HCT116 (cell line): ENCODE measurements around the gene CSNK1G1. TPM values are rescaled to one million over a fixed set of nuclear protein-coding genes. Genes with fewer than 3 reads are reported as not detected.

Experiments used
- ATAC-seq: fragments of 200-7000 bp; cut with Tn5 transposase; 2 replicates; pipeline ENCODE4 v1.9.1; 2020; ENCODE audit warnings: mild to moderate bottlenecking, moderate library complexity
- BruUV-seq: library from RNA; stranded (reverse); fragments of 400-500 nt; replicated peaks from 2 replicates; lab custom pipeline; 2021; lab: Mats Ljungman, UMichigan
- CTCF ChIA-PET: fragments of 300-600 bp; sonication (Branson Sonifier 250); formaldehyde crosslinking; loops from one replicate; lab custom pipeline; 2021; ENCODE audit warnings: antibody characterized with exemption; lab: Charles Lee
- POLR2A ChIA-PET: fragments of 300-600, 350-600 bp; sonication (Branson Sonifier 250); formaldehyde crosslinking; loops from one replicate; lab custom pipeline; 2021; ENCODE audit warnings: antibody characterized with exemption; lab: Charles Lee
- RAD21 ChIA-PET, 2 experiments: fragments of 300-600 bp; sonication (Branson Sonifier 250); formaldehyde crosslinking; loops; one replicate each; lab custom pipeline; 2023; ENCODE audit warnings: low total read pairs in 2 of 2; ENCODE audit not compliant: uncharacterized antibody in 2 of 2, unreplicated experiment in 2 of 2, low non-redundant PET in 1 of 2; lab: Charles Lee
- DNase-seq: peaks from one replicate; pipeline ENCODE4 v3.0.0-alpha.2; 2010; ENCODE audit warnings: low read depth, low spot score
- H2AFZ ChIP-seq: fragments of 200-600 bp; shearing (Covaris generic), sonication (generic); 2 replicates; pipeline ENCODE4 v1.6.1; 2017; ENCODE audit warnings: low read depth, mixed run types, mixed read lengths, antibody characterized with exemption, low read length; ENCODE audit not compliant: poor library complexity, severe bottlenecking
- H3K27ac ChIP-seq: 2 replicates; pipeline ENCODE4 v1.5.1; 2012; ENCODE audit warnings: low read depth, low read length
- H3K27me3 ChIP-seq: fragments of 200-600 bp; sonication (generic); 2 replicates; pipeline ENCODE4 v1.6.1; 2016; ENCODE audit warnings: mixed run types, low read length, mixed read lengths; ENCODE audit not compliant: insufficient read depth
- H3K36me3 ChIP-seq, 2 experiments: fragments of 200-500 bp in 1 of 2; fragments of 200-600 bp in 1 of 2; sonication (Bioruptor generic) in 1 of 2; sonication (generic) in 1 of 2; 2 replicates each; pipeline versions ENCODE4 v1.5.1 to v1.6.1; 2014 to 2016; ENCODE audit warnings: low read length in 2 of 2, inconsistent platforms in 1 of 2, mixed read lengths in 1 of 2, mixed run types in 1 of 2; ENCODE audit not compliant: insufficient read depth in 2 of 2, control insufficient read depth in 1 of 2
- H3K4me1 ChIP-seq, 2 experiments: fragments of 200-600 bp in 1 of 2; sonication (generic) in 1 of 2; 2 replicates each; pipeline versions ENCODE4 v1.5.1 to v1.6.1; 2012 to 2017; ENCODE audit warnings: low read length in 2 of 2, inconsistent platforms in 1 of 2, mild to moderate bottlenecking in 1 of 2, mixed read lengths in 1 of 2, mixed run types in 1 of 2, moderate library complexity in 1 of 2; ENCODE audit not compliant: insufficient read depth in 2 of 2, control insufficient read depth in 1 of 2
- H3K4me2 ChIP-seq: fragments of 200-600 bp; sonication (generic); 2 replicates; pipeline ENCODE4 v1.6.1; 2017; ENCODE audit warnings: mixed run types, low read length, mixed read lengths
- H3K4me3 ChIP-seq, 2 experiments: fragments of 200-600 bp in 1 of 2; sonication (generic) in 1 of 2; replicated peaks in 1 of 2; 2 replicates each; pipeline ENCODE4 v1.5.1; 2011 to 2016; ENCODE audit warnings: low read length in 2 of 2, control low read depth in 1 of 2, low read depth in 1 of 2, mild to moderate bottlenecking in 1 of 2, mixed read lengths in 1 of 2, mixed run types in 1 of 2
- H3K79me2 ChIP-seq: fragments of 200-600 bp; sonication (generic); 2 replicates; pipeline ENCODE4 v1.6.1; 2017; ENCODE audit warnings: mild to moderate bottlenecking, mixed run types, low read length, moderate library complexity, mixed read lengths; ENCODE audit not compliant: insufficient read depth
- H3K9ac ChIP-seq: fragments of 200-600 bp; sonication (generic); 2 replicates; pipeline ENCODE4 v1.6.1; 2016; ENCODE audit warnings: low read length, mixed read lengths
- H3K9me2 ChIP-seq: fragments of 200-600 bp; sonication (generic), shearing (Covaris generic); 2 replicates; pipeline ENCODE4 v1.6.1; 2017; ENCODE audit warnings: mixed run types, mild to moderate bottlenecking, moderate library complexity; ENCODE audit not compliant: insufficient read depth
- H3K9me3 ChIP-seq, 2 experiments: fragments of 200-500 bp in 1 of 2; fragments of 200-600 bp in 1 of 2; sonication (Bioruptor generic) in 1 of 2; sonication (generic) in 1 of 2; 2 replicates each; pipeline ENCODE4 v1.6.1; 2014 to 2017; ENCODE audit warnings: low read length in 2 of 2, mixed read lengths in 2 of 2, inconsistent platforms in 1 of 2, low read depth in 1 of 2, mild to moderate bottlenecking in 1 of 2, mixed run types in 1 of 2, moderate library complexity in 1 of 2; ENCODE audit not compliant: control insufficient read depth in 1 of 2, insufficient read depth in 1 of 2
- H4K20me1 ChIP-seq: fragments of 200-600 bp; sonication (generic), shearing (Covaris generic); 2 replicates; pipeline ENCODE4 v1.6.1; 2017; ENCODE audit warnings: mixed run types, mild to moderate bottlenecking, moderate library complexity; ENCODE audit not compliant: insufficient read depth
- EZH2phosphoT487 ChIP-seq: fragments of 200-600 bp; IDR thresholded peaks from 2 replicates; pipeline ENCODE4 v1.6.1; 2018; ENCODE audit warnings: antibody characterized with exemption, borderline replicate concordance
- SP1 ChIP-seq: IDR thresholded peaks from 2 replicates; pipeline ENCODE4 v1.6.1; 2012; ENCODE audit warnings: low read depth
- TCF7L2 ChIP-seq: IDR thresholded peaks from 2 replicates; pipeline ENCODE4 v1.7.0; 2011; ENCODE audit warnings: borderline replicate concordance, inconsistent platforms; ENCODE audit not compliant: insufficient read depth, insufficient read length; ENCODE audit errors: extremely low read depth
- ZNF274 ChIP-seq: fragments of 200-500 bp; sonication (Bioruptor generic); IDR thresholded peaks from 2 replicates; pipeline ENCODE4 v1.6.1; 2014; ENCODE audit warnings: mild to moderate bottlenecking, low read depth, low read length, inconsistent platforms
- intact Hi-C: fragments of 100-400 bp; cut with micrococcal nuclease; formaldehyde crosslinking; loops from 2 replicates; pipeline ENCODE4 v1.10.0; 2022
- total RNA-seq: library from RNA; stranded (reverse); gene quantifications from one replicate; pipeline ENCODE4 v1.2.1, GENCODE V29; 2021; ENCODE audit not compliant: unreplicated experiment
- TF ChIP-seq, protein P1 (sequence below): IDR thresholded peaks from 2 replicates; pipeline ENCODE4 v1.6.1; 2012

The CSNK1G1 gene
- total RNA-seq, 1 experiment from 2014 or later = 21.1 TPM

- POLR2A ChIA-PET = no interaction called here
- TF ChIP-seq, protein P1, sequence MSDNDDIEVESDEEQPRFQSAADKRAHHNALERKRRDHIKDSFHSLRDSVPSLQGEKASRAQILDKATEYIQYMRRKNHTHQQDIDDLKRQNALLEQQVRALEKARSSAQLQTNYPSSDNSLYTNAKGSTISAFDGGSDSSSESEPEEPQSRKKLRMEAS = no peak
- H3K9ac ChIP-seq = no peak overlapping the region
- H3K27me3 ChIP-seq = no peaks in the 10 kb centered on the region
- intact Hi-C loops = no loop called here
- 0 out of 2 replicates have a peak, but pooled peaks cover 4% of the 10 kb centered on the region for H3K9me2 ChIP-seq
- H3K79me2 ChIP-seq = peaks cover 58% of the 10 kb centered on the region
- no peaks in the 10 kb centered on the region for H3K9me3 ChIP-seq
- peaks cover 4% of the 10 kb centered on the region; the same call in 1 of the 2 replicates for H4K20me1 ChIP-seq
- H3K4me2 ChIP-seq = no peak overlapping the region
- peaks cover 0 to 3% of the 10 kb centered on the region in 2 experiments; a peak in 2 of 4 replicates for H3K4me1 ChIP-seq
- RAD21 ChIA-PET = interaction anchor here in 1 of 2 experiments (0.6 kb wide), 1 partner anchor 10 kb away, joined by 4 read pairs; no protein-coding TSS in a partner anchor
- H3K27ac ChIP-seq = no peak overlapping the region
- ATAC-seq = no peak
- BruUV-seq = no TSS peak
- no peak overlapping the region for H3K4me3 ChIP-seq
- H3K36me3 ChIP-seq = no peaks in the 10 kb centered on the region
- DNase-seq = no peak
- CTCF ChIA-PET = no interaction called here
- no peak overlapping the region for H2AFZ ChIP-seq
Measured at GRCh38 chr15:64286473-64286872, 69.5 kb downstream of the CSNK1G1 start.

DNA sequence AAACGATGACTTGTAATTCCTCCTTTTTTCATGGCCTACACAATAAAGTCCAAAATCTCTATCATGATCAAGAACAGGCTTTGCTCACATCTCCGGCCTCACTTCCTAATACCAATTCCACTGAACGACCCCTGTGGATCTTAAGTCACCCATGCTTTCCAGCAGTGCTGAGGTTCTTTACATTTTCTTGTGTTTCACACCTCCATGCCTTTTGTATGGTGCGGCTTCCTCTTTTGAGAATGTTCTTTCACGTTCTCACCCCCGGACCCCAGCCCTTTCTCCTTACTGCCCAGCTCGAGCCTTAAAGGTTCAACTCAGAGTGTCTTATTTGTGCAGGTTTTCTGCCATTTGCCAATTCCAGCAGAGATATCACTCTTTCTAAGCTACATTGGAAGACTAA is 70.1 kb downstream of the CSNK1G1 start:
- RAD21 ChIA-PET = interaction anchor here in 1 of 2 experiments (0.6 kb wide), 1 partner anchor 9 kb away, joined by 4 read pairs; no protein-coding TSS in a partner anchor
- Histone ChIP-seq H3K4me1 (peaks cover 0 to 3% of the 10 kb centered on the region in 2 experiments; a peak in 2 of 4 replicates), H3K79me2 (peaks cover 64% of the 10 kb centered on the region), H2AFZ (no peak overlapping the region), H4K20me1 (peaks cover 4% of the 10 kb centered on the region; the same call in 1 of the 2 replicates), H3K9me3 (no peaks in the 10 kb centered on the region), H3K27me3 (no peaks in the 10 kb centered on the region), H3K4me2 (no peak overlapping the region), H3K4me3 (no peak overlapping the region), H3K36me3 (no peaks in the 10 kb centered on the region), H3K9me2 (0 out of 2 replicates have a peak, but pooled peaks cover 4% of the 10 kb centered on the region), H3K27ac (no peak overlapping the region), H3K9ac (no peak overlapping the region)
- POLR2A ChIA-PET = no interaction called here
- DNase-seq (no peak), ATAC-seq (no peak)
- TF ChIP-seq TCF7L2 (no peak), EZH2phosphoT487 (no peak), ZNF274 (no peak), SP1 (no peak)
- intact Hi-C loops = no loop called here
- CTCF ChIA-PET = no interaction called here
- no TSS peak for BruUV-seq
